ENCODE results near the gene GRK1.

GRCh38 chr13:113628291-113629270 lies 38.4 kb upstream of the GRK1 start:
- no peak for TF ChIP-seq CTCF (IDR thresholded peaks at IDR 0.05)
- TF ChIP-seq POLR2A (IDR thresholded peaks at IDR 0.05), result no peak

Data from Peyer's patch (tissue), 4 donors.